HG03196 (cell line): ENCODE measurements around the gene TAMM41.
A peak's percentile ranks its signal among the peaks of the same experiment; 100 is the strongest.
"Not testable (repeated sequence)": the region's sequence is repeated elsewhere in the genome, so short reads cannot be mapped to it uniquely, and the experiment has no call there.

Source experiments
- ATAC-seq: cut with Tn5 transposase; IDR thresholded peaks from one replicate; pipeline ENCODE4 v1.9.1; 2021; ENCODE audit not compliant: unreplicated experiment

The TAMM41 gene

GRCh38 chr3:11769704-11770476 is 76.8 kb downstream of the TAMM41 start:
- ATAC-seq = peak; percentile 12

GRCh38 chr3:11768604-11769003 is 78.1 kb downstream of the TAMM41 start:
- no peak for ATAC-seq

GRCh38 chr3:11764931-11765363 is 81.7 kb downstream of the TAMM41 start:
- ATAC-seq = no peak

- ATAC-seq = no peak
Measured at GRCh38 chr3:11759996-11760395, 86.7 kb downstream of the TAMM41 start.

- no peak for ATAC-seq
Measured at GRCh38 chr3:11757929-11758328, 88.8 kb downstream of the TAMM41 start.

GRCh38 chr3:11757441-11757875 is 89.2 kb downstream of the TAMM41 start:
- no peak for ATAC-seq

GRCh38 chr3:11755276-11755675 is 91.4 kb downstream of the TAMM41 start:
- no peak for ATAC-seq

- ATAC-seq = not testable (repeated sequence)
Measured at GRCh38 chr3:11752254-11752653, 94.4 kb downstream of the TAMM41 start.

GRCh38 chr3:11748306-11748705 is 98.4 kb downstream of the TAMM41 start:
- ATAC-seq = not testable (repeated sequence)
